Lower lobe of right lung (tissue), 2 donors: ENCODE data around the gene SLC38A7. TPM values are rescaled to one million over a fixed set of nuclear protein-coding genes. Genes with fewer than 3 reads are reported as not detected.

Experiments
- ATAC-seq, 2 donors: fragments of 200-7000 bp; cut with Tn5 transposase; one replicate each; pipeline ENCODE4 v1.9.1; 2020 to 2022; ENCODE audit warnings: mild to moderate bottlenecking in 2 of 2, moderate library complexity in 2 of 2
- DNase-seq: peaks from one replicate; pipeline ENCODE4 v3.0.0-alpha.2; 2020
- H3K27ac ChIP-seq: fragments of 200-600 bp; one replicate; pipeline ENCODE4 v1.8.0; 2022
- H3K27me3 ChIP-seq: fragments of 200-600 bp; one replicate; pipeline ENCODE4 v1.8.0; 2022; ENCODE audit warnings: low read depth
- H3K36me3 ChIP-seq: fragments of 200-600 bp; one replicate; pipeline ENCODE4 v1.8.0; 2022; ENCODE audit warnings: mild to moderate bottlenecking
- H3K4me1 ChIP-seq: fragments of 200-600 bp; one replicate; pipeline ENCODE4 v1.8.0; 2022
- H3K4me3 ChIP-seq: fragments of 200-600 bp; one replicate; pipeline ENCODE4 v1.8.0; 2022; ENCODE audit warnings: mild to moderate bottlenecking
- H3K9me3 ChIP-seq: fragments of 200-600 bp; one replicate; pipeline ENCODE4 v1.8.0; 2022
- CTCF ChIP-seq: fragments of 200-600 bp; IDR thresholded peaks from one replicate; pipeline ENCODE4 v1.8.0; 2022; ENCODE audit warnings: antibody characterized with exemption, mild to moderate bottlenecking
- intact Hi-C: fragments of 100-400 bp; cut with DNase I; formaldehyde crosslinking; loops from one replicate; pipeline ENCODE4 v1.11.0; 2022
- total RNA-seq: library from RNA; stranded (reverse); fragmentation: NEBNext Ultra II Directional; extraction: Animal tissue kit (Norgen Biotek cat#: 25700); gene quantifications from one replicate; pipeline ENCODE4 v1.2.1, GENCODE V29; 2021
- donor health status: DM: no; HTN: yes; CAD: no; lungs with severe emphysema.

The SLC38A7 gene
- total RNA-seq, 1 donor from 2014 or later: 20.7 TPM

DNA sequence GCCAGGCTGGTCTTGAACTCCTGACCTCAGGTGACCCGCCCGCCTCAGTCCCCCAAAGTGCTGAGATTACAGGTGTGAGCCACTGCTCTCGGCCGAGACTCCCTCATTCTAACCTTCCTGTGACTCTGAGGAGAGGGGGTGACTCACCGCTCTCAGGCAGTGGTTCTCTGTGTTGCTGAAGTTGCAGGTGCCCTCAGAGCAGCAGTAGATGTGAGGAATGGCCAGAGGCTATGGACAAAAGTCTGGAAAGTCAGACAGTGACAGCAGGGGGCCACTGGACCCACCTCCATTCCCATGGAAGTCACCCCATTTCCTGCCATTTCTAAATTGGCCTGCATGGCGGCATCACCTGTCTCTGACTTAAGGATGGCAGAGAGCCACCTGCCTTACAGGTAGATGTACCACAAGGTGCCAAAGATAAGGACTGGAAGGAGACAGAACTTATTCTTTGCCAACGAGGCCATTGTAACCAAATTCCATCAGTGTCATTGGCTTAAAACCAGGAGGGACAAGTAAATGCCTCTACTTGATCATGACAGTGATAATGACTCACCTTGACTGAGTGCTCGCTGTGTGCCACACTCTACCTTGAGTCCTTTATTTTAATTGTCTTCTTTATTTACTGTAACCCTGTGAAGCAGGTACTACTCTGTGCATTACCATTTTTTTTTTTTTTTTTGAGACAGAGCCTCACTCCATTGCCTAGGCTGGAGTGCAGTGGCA is 39.6 kb downstream of the SLC38A7 start:
- no peak for TF ChIP-seq CTCF
- Histone ChIP-seq H3K4me3 (no peak overlapping the region), H3K36me3 (no peaks in the 10 kb centered on the region), H3K27ac (no peak overlapping the region), H3K9me3 (no peaks in the 10 kb centered on the region), H3K27me3 (no peaks in the 10 kb centered on the region), H3K4me1 (no peaks in the 10 kb centered on the region)
- intact Hi-C loops: no loop called here
- DNase-seq: no peak
- no peak for ATAC-seq

DNA sequence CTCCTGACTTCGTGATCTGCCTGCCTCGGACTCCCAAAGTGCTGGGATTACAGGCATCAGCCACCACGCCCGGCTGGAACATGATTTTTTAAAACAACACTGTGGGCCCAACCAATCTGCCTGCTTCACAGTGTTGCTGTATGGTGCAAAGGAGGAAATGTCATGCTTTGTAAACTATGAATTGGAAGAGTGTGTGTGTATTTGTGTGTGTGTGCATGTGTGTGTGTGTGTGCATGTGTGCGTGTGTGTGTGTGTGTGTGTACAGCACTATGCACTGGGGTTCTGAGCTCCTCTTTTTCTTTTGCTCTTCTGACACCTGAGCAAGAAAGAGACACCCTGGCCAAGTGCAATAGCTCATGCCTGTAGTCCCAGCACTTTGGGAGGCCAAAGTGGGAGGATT is 40.5 kb downstream of the SLC38A7 start:
- TF ChIP-seq CTCF: no peak
- DNase-seq (no peak), ATAC-seq (no peak)
- no peak overlapping the region for H3K27ac ChIP-seq
- no peaks in the 10 kb centered on the region for H3K9me3 ChIP-seq
- H3K36me3 ChIP-seq: no peaks in the 10 kb centered on the region
- intact Hi-C loops: no loop called here
- H3K4me1 ChIP-seq: no peaks in the 10 kb centered on the region
- no peak overlapping the region for H3K4me3 ChIP-seq
- H3K27me3 ChIP-seq: no peaks in the 10 kb centered on the region

DNA sequence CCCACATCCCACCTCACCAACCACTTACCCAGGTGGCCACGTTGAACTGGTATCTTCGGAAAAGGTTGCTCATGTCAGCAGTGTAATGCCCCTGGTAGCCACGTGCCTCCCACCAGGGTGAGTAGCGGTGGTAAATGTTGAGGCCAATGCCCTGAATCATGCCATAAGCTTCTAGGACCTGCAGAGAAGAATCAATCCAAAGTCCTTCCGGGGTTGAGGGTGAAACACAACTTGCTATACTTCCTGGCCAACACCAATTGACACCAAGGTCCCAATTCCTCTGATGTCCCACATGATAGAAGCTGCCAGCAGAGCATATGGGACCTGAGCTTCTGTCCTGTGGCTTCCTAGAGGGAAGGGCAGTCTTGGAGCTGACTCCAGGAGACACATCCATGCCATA is 43.6 kb downstream of the SLC38A7 start:
- no peaks in the 10 kb centered on the region for H3K4me1 ChIP-seq
- H3K9me3 ChIP-seq: no peaks in the 10 kb centered on the region
- no peak for ATAC-seq
- TF ChIP-seq CTCF: no peak
- H3K36me3 ChIP-seq: no peaks in the 10 kb centered on the region
- H3K4me3 ChIP-seq: no peak overlapping the region
- no peak for DNase-seq
- intact Hi-C loops: no loop called here
- H3K27me3 ChIP-seq: no peaks in the 10 kb centered on the region
- no peak overlapping the region for H3K27ac ChIP-seq

DNA sequence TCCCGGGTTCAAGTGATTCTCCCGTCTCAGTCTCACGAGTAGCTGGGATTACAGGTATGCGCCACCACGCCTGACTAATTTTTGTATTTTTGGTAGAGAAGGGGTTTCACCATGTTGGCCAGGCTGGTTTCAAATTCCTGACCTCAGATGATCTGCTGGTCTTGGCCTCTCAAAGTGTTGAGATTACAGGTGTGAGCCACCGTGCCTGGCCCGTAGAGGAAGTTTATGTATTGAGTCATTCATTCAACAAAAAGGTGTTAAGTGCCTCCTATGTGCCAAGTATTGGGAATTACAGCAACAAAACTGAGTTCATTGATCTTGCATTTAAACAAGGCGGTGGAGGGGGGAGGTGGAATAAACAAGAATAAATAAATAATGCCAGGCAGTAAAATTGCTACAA is 44.7 kb downstream of the SLC38A7 start:
- H3K27ac ChIP-seq: no peak overlapping the region
- no peaks in the 10 kb centered on the region for H3K9me3 ChIP-seq
- no peak overlapping the region for H3K4me3 ChIP-seq
- H3K4me1 ChIP-seq: no peaks in the 10 kb centered on the region
- no peak for DNase-seq
- intact Hi-C loops: no loop called here
- no peak for TF ChIP-seq CTCF
- ATAC-seq: no peak
- no peaks in the 10 kb centered on the region for H3K36me3 ChIP-seq
- no peaks in the 10 kb centered on the region for H3K27me3 ChIP-seq

DNA sequence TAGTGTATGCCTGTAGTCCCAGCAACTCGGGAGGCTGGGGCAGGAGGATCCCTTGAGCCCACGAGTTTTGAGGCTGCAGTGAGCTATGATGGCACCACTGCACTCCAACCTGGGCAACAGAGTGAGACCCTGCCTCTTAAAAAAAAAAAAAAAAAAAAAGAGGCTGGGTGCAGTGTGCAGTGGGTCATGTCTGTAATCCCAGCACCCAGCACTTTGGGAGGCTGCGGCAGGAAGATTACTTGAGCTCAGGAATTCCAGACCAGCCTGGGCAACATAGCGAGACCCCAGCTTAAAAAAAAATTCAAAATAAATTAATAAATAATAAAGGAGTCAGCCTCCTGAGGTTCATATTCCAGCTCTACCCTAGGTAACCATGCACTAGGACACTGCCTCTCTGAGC is 45.3 kb downstream of the SLC38A7 start:
- ATAC-seq: no peak
- no peak for TF ChIP-seq CTCF
- intact Hi-C loops: no loop called here
- Histone ChIP-seq H3K4me1 (no peaks in the 10 kb centered on the region), H3K36me3 (no peaks in the 10 kb centered on the region), H3K4me3 (no peak overlapping the region), H3K9me3 (no peaks in the 10 kb centered on the region), H3K27ac (no peak overlapping the region), H3K27me3 (no peaks in the 10 kb centered on the region)
- DNase-seq: no peak
